ENCODE data around the gene ENG.
"Not testable (repeated sequence)": the region's sequence is repeated elsewhere in the genome, so short reads cannot be mapped to it uniquely, and the experiment has no call there.

ENG gene

GRCh38 chr9:127878652-127879390, 24.4 kb upstream of the ENG start:
- DNase-seq (ENCODE audit: low read depth in 2 of 2) = no peak

DNA sequence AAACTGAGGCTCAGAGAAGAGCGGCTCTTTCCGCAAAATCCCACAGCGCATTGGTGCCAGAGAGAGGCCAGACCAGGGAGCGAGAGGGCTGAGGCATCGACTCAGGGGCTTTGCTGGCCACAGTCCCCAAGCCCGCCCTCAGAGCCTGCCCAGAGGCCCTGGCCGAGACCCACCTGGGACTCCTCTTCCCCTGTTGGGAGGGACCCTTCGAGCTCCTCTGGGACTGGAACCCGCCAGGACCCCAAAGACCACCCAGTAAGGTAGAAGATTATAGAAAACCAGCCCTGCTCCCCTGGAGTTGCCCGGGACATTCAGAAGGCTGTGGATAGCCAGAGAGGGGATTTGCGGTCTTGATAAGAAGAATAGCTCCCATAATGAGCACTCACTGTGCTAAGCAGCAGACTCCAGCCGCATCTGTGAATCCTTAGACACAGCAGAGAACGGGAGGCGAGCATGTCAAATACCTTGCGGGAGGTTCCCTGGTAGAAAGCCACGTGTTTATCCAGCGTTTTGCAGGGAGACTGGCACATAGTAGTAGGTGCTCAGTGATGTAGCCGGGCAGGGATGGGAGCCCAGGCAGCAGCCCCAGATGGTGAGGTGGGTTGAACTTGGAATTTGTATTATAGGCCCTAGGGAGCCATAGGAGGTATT, 23.7 kb upstream of the ENG start:
- DNase-seq (ENCODE audit: low read depth in 2 of 2) = no peak

DNA sequence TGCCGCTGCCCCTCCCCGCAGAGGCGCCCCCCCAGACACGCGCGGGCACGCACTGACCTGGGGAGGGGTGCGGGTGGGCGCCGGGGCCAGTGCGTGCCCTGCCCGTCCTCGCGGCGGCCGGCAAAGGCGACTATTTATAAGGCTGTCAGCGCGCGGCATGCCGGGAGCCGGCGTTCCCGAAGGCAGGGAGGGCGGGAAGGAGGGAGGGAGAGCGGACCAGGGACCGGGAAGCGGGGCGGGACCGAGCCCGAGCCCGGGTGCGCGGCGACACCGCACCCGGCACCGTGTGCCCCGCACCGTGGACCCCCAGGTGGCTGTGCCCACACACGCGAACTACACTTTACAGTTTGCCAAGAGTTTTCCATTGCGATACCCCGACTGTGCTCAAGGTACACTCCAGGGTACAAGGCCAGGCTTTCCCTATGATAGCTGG, 23.1 kb upstream of the ENG start, which contains the start of gene AK1:
AK1 (minus strand) TSS at position 110 of the 433 bp plus-strand sequence. CDS start 3,058 bp downstream, outside the sequence.
- no peak for DNase-seq (ENCODE audit: low read depth in 2 of 2)

DNA sequence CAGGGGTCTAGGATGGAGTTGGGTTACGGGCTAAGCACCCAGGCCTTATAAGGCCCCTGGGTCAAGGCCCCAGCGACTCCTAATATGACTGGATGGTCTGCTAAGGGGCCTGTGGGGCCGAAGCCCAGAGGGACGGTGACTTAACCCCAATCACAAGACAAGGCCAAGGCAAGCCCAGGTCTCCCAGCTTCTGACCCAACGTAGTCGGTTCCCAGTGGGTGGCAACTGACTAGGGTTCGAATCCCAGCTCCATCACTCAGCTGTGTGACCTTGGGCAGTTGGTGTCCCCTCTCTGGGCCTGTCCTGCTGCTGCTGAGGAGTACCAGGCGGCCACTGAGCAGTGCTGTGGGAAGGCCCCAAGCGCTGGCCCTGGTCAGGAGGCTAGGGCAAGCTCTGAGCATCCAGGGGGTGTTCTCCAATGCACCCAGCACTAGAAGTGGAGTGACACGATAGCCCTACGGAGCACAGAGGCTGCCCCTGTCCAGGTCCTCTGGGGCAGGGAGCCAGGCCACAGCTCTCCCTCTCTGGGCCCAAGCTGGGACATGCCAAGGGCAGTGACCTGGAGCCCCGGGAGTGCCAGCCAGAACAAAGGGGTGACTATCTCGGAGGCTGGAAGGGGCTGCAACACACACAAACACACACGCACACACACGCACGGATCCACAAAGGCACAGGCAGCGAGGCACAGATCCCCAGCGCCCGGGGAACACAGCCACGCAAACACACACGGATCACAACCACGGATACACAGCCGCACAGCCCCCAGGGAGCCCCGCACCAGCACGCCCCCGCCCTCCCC, 22.5 kb upstream of the ENG start:
- no peak for DNase-seq (ENCODE audit: low read depth in 2 of 2)

- no peak for DNase-seq (ENCODE audit: low read depth in 2 of 2)
Observed at GRCh38 chr9:127876026-127876763, 21.7 kb upstream of the ENG start.

GRCh38 chr9:127875306-127875966, 21.0 kb upstream of the ENG start:
- DNase-seq (ENCODE audit: low read depth in 2 of 2) = no peak

DNA sequence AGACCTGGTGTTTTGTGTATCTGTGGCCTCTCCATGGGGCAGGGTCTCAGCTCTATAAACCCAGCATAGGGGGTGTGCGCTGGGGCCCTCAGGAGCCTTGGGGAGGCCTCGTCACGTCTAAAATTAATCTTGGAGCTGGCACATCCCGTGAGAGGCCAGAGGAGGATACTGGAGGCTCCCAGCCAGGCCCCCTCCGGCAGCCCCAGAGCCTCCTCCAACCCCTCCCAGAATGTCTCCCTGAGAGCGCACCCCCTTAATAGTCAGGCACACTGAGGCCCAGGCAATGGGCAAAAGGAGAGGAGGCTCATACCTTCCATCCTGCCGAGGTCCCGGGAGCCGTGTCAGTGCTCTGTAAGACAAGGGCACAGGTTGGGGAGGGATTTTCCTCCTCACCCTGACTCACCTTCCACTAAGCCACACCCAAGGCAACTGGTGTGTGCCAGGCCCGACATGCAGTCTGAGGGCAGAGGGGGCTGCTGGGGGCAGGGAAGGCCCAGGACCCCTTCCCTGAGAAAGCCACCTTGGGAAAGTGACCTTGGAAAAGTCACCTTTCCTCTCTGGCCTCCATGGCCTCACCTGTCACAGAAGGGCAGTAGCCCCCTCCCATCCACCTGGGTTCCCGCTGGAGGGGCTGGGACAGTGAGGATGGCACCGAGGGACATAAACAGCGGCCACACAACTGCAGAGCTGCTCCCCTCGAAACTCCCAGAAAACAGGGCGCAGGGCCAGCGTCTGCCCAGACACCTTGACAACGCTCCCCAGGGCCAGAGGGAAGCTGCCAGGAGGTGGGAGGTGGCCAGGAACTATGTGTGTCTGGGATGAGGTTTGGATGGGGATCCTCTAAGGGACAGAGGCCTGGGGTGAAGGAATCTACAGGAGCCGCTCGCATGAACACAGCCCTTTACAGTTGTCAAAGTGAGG, 20.1 kb upstream of the ENG start:
- DNase-seq (ENCODE audit: low read depth in 2 of 2) = no peak

GRCh38 chr9:127873886-127874285, 19.4 kb upstream of the ENG start:
- no peak for DNase-seq (ENCODE audit: low read depth in 2 of 2)

DNA sequence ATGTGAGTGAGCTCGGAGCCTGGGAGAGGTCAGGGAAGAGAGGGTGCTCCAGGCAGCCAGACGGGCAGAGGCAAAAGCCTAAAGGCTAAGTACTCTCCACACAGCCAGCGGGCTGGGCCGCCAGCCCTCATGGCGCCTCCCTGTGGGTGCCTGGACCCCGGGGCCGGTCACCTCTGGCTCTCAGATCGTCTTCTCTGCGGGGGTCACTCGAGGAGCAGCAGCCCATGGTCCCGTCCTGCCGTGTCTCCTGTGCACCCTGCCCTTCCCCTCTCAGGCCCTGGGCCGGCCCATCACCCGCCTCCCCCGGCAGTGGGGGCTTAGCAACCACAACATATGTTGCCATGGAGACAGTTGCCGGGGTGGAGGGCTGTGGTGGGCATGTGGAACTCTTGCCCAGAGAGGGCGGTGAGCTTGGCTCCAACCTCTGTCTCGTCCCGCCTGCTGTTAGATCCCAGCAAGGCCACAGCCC, 18.8 kb upstream of the ENG start:
- DNase-seq (ENCODE audit: low read depth in 2 of 2) = no peak

- no peak for DNase-seq (ENCODE audit: low read depth in 2 of 2)
Observed at GRCh38 chr9:127872369-127873222, 18.1 kb upstream of the ENG start.

DNA sequence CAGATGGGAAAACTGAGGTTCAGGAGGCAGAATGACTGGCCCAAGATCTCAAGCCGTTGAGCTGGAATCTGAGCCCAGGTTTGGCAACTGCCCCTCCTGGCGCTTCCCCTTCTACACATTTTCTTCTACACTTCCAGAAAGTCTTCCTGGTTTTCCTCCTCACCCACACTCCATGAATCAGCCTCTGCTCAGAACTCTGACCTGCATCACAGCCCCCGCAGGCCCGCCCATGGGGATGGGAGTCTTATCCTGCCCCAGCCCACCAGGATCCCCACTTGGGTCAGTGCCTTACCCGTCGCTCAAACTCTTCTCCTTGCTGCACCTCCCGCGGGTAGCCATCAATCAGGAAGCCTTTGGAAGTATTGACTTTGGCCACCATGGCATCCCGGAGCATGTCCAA, 17.1 kb upstream of the ENG start:
- no peak for DNase-seq (ENCODE audit: low read depth in 2 of 2)

- no peak for DNase-seq (ENCODE audit: low read depth in 2 of 2)
Observed at GRCh38 chr9:127870887-127871286, 16.4 kb upstream of the ENG start.

GRCh38 chr9:127870153-127870491, 15.7 kb upstream of the ENG start:
- DNase-seq (ENCODE audit: low read depth in 2 of 2) = not testable (repeated sequence)

DNA sequence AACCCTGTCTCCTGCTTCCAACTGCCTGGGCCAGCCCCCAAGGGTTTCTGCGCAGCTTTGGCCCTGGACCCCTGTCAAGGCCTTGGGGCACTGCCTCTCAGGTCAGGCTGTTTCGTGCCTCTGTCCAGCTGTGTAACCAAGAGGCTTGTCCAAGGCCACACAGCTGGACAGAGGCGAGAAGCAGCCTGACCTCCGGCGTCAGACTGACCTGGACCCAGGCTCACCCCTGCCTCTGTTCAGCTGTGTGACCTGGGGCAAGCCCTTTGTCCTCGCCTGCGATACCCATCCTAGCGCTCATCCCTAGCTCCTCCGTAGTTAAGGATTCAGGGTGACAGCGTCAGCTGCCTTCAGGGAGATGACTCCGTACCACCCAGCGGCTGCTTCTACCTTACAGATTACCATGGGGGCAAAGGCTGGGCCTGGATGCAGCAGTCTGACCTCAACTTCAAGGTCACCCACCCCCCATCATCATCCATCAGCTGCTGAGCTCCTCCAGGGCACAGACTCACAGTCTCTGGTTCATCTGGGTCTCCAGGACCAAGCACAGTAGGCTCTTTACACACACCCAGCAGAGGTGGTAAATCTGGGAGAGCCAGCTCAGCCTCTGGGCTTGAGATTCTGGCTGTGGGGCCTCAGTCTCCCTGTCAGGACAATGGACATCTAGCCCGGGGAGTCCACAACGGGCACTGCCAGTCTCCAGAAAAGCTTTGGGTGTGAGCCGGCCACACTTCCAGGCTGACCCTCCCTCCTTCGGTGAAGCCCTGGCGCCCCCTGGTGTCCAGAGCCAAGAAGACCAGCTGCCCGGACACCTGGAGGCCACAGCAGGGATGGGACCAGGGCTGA, 15.1 kb upstream of the ENG start:
- DNase-seq (ENCODE audit: low read depth in 2 of 2) = peak; percentile 57 to 61

GRCh38 chr9:127868278-127868902, 13.9 kb upstream of the ENG start:
- DNase-seq (ENCODE audit: low read depth in 2 of 2) = no peak

- no peak for DNase-seq (ENCODE audit: low read depth in 2 of 2)
Observed at GRCh38 chr9:127867356-127868277, 13.2 kb upstream of the ENG start.

DNA sequence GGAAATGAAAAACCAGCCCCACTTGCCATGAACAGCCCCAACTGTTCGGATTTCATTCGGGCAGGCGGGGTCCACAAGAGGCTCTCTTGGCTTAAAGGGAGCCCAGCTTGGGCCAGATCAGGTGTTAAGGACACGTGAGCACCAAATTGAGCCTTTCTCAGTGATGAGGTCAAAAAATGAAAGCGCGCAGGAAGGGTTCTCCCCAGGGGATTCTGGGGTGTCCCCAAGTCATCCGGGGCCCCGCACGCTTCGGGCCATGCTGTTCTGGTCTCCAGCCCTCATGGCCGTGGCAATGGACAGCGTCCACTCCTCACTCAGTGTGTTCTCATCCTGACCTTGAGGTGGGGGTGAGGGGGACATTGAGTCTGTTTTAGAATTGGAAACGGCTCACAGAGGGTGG, 12.1 kb upstream of the ENG start:
- no peak for DNase-seq (ENCODE audit: low read depth in 2 of 2)

All from stimulated activated CD8-positive, alpha-beta memory T cell treated with anti-CD3 and anti-CD28 coated beads, Interleukin-7, amount 100 ng/mL, for 4 hours (primary cell).